IPS-NIHi7 (cell line): Measurements from ENCODE around the gene BRF1.
"Not testable (repeated sequence)": the region's sequence is repeated elsewhere in the genome, so short reads cannot be mapped to it uniquely, and the experiment has no call there.

Experiments
- DNase-seq: peaks from one replicate; pipeline ENCODE4 v3.0.0; 2012; ENCODE audit warnings: mixed read lengths; ENCODE audit errors: extremely low spot score

BRF1 gene

GRCh38 chr14:105333020-105333490, 32.3 kb upstream of the BRF1 start:
- no peak for DNase-seq

GRCh38 chr14:105332350-105332874, 31.6 kb upstream of the BRF1 start:
- no peak for DNase-seq

GRCh38 chr14:105331575-105332349, 31.0 kb upstream of the BRF1 start:
- DNase-seq = no peak

DNA sequence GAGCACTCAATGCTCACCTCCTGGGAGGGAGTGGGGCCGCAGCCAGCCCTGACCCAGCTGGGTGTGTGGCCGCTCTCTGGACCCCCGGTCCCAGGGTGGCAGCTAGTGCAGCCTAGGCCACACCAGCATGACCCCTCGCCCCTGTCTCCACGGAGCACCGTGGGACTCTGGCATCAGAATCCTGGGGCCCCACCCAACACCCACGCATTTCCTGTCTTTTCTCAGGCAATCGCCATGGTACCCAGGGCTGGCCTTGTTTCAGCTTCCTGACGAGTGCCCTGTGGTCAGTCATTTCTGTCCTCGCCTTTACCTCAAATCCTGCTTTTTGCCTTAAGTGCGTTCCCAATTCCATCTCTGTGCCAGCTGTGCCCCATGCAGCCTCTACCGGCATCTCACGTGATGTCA, 29.7 kb upstream of the BRF1 start:
- no peak for DNase-seq

DNA sequence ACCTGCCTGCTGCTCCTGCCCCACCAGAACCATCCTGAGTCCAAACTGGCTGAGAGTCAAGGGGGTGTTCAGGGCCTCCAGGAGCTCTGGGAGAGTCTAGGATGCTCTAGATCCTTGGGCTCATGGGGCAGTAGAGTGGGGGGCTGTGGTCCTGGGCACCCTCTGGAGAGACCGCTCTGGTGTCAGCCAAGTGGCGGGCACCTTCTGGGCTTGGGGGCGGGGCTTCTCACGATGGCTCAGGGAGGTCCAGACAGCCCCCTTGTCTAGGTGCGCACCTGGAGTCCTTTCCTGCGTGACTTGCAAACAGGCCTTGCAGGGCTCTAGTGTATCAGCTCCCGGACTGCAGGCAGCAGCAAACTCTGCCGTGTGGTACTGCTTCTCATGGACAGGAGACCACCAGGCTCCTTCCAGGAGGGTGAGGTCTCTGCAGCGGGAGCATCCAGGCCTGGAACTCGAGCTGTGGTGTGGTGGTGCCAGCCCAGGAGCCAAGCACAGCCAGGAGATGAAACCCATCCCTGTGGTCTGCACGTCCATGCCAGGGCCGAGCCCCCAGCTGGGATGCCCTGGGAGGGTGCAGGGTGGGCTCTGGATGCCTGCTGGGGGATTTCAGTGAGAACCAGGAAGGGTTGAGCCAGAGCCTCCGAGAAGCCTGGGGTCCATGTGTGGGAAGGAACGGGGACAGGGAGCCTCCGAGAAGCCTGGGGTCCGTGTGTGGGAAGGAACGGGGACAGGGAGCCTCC, 28.8 kb upstream of the BRF1 start:
- no peak for DNase-seq

DNA sequence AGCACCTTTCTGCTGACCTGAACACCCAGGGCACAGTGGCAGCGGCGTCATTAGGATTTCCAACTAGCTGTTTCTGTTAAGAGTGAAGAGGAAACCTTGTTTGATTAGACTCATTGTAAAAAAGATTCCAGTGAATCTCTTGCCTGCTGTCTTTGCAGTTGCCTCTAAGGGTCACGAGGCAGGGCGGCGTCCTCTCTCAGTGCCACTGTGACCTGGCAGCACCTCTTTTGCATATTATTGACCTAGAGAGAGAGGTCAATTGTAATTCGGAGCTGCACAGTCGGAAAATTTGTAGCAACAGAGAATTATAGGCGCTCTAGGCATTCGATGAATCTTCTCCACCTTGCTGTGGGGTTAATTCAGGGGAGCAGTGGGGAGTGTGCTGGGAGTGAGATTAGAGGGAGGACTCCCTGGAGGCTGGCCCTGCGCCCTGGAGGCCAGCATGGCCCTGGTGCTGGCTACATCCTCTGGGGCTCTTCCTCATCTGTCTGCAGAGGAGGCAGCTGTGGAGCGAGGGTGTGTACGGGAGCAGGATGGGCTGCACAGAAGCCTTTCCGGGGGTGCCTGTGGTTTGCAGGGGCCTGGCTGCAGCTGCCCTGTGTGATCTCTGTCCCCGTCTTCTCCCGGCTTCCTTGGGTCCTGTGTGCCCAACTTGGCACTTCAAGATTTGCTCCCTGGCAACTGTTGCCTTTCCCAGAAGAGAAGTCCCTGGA, 28.0 kb upstream of the BRF1 start:
- no peak for DNase-seq

DNA sequence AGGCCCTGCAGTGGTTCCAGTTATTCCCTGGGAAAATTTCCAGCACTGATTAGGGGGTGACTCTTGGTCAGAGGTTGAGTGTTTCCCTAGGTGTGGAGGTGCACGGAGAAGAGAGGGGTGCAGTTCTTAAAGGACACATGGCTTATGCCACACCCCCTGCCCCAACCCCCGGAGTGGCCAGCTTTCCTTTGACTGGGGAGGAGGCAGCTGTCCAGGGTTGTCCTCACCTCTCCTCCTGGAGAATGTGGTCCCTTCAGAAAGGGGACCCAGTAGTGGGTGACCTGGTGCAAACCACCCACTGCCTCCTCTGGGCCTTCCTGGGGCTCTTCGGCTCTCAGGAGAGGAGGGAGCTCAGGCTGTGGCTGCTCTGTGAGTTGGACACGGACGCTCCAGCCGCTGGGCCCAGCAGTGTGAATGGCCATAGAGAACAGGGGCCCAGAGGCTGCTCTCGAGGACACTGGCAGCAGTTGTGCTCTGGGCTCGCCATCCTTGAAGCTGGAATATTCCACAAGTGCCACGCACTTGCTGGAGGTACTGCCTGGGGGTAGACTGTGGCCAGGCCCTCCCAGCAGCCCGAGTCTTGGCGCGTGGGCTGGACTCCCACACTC, 27.4 kb upstream of the BRF1 start:
- DNase-seq = no peak

DNA sequence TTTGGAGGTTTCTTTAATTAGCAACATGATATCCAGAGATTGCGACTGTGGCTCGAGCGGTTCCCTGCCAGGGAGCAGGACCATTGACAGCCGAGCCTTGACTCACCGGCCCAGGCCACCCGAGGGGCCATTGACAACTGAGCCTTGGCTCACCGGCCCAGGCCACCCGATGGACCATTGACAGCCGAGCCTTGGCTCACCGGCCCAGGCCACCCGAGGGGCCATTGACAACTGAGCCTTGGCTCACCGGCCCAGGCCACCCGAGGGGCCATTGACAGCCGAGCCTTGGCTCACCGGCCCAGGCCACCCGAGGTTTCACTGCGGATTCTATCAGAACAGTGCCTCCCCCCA, 26.9 kb upstream of the BRF1 start:
- DNase-seq = not testable (repeated sequence)

- DNase-seq = peak; percentile 68
Measured at GRCh38 chr14:105326891-105327694, 26.3 kb upstream of the BRF1 start.

DNA sequence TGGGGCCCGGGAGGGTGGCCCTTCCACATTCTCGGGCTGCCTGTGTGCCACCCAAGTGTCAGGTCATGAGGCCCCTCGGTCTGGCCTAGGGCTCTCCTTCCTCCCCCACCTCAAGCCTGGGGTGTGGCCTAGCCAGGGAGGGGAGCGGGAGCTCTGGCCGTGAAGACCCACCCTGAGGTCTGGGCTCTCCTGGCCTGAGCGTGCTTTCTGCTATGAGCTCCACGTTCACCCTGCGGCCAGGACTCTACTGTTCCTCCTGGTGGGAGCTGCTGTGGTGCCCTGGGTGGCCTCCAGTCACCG, 25.7 kb upstream of the BRF1 start:
- no peak for DNase-seq

DNA sequence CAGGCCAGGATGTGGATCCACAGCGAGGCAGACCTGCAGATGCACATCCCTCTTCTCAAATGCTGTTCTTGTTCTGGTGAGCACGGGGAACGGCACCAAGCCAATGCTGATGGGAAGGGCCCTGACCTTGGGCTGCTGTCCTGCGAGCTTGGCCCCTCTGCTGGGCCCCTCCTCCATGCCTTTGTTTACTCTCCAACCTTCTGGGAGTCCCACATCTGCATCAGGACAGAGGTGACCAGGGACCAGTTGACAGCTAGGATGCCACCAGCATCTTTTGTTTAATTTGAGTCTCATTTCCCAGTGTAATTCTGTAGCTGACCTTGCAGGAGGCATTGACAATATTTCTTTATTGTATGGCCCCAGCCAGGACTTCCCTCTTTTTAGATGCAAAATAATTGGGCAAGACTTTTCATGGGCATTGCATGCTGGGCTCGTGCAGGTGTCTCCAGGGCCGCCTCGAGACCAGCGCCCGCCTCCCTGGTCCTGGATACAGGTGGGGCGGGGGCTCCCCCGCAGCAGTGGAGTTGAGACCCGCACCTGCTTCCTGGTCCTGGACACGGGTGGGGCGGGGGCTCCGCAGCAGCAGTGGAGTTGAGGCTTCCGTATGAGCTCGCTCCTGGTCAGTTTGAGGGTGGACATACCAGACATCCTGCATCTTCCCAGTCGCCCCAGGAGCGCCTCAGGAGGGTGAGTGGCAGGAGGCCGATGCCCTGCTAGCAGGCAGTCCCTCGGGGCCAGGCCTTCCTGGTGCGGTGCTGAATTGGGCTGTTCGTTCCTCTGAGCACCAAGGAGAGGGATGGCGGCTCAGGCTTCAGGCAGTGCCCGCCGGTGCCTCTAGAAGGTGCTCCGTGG, 25.1 kb upstream of the BRF1 start:
- DNase-seq = no peak

GRCh38 chr14:105325303-105325702, 24.5 kb upstream of the BRF1 start:
- no peak for DNase-seq

GRCh38 chr14:105324871-105325270, 24.1 kb upstream of the BRF1 start:
- no peak for DNase-seq

DNA sequence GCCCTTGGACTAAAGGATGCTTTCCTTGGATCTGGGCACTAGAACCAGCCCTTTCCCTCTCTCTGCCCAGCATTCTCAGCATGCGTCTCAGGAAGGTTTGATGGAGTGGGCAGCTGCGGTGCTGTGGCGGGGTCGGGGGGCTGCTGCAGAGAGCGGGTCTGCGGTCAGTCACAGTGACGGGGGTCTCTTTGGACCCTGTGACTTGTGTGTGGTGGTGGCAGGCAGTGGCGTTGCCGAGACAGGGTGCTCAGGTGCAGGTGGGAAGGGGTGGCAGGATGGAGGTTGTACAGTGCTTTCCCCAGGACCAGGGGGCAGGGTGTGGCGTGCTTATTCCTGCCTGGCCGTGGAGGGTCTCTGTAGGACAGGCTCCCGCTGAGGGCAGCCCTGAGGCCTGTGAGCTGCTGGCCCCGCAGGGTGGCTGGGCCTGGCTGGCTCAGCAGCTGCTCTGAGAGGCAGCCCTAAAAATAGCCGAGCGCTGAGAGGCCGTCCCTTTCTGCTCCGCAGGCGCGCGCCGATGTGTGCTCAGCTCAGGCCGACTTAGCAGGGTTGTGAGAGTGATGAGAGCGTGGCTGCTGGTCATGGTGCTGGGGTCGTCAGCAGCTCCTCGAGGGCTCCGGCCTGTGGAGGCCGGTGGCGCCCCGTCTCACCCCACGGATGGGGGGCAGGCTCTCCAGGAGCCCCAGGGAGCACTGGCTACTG, 23.4 kb upstream of the BRF1 start:
- no peak for DNase-seq

- DNase-seq = no peak
Measured at GRCh38 chr14:105323663-105324062, 22.9 kb upstream of the BRF1 start.

GRCh38 chr14:105322791-105323556, 22.2 kb upstream of the BRF1 start:
- DNase-seq = no peak

DNA sequence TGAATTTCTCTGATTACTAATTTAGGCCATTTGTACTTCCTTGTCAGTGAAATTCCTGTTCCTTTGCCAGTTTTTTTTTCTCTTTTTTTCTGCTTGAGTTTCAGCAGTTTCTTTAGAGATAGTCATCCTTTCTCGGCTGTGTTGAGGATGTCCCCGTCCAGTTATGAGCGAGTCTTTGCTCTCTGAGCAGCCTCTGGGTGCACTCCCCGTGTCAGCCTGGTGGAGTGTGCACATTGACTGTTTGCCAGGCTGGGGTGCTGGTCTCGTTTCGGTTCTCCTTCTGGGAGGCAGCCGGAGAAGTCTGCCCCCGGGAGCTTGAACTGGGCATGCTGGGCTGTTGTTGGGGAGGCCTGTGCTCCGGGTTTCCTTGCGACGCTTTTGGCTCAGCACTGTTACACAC, 16.7 kb upstream of the BRF1 start:
- DNase-seq = no peak

GRCh38 chr14:105316968-105317510, 16.2 kb upstream of the BRF1 start:
- no peak for DNase-seq

GRCh38 chr14:105316577-105316941, 15.8 kb upstream of the BRF1 start:
- DNase-seq = no peak
